Peyer's patch (tissue), 4 donors: ENCODE data around the gene TRIM47. TPM values are rescaled to one million over a fixed set of nuclear protein-coding genes. Genes with fewer than 3 reads are reported as not detected.

Source experiments
- DNase-seq, 3 donors: peaks; one replicate each; pipeline ENCODE4 v3.0.0-alpha.2; 2017 to 2019
- H3K27ac ChIP-seq, 4 donors: fragments of 200-600 bp; sonication (generic); one replicate each; pipeline ENCODE4 v1.5.1; 2016 to 2019
- H3K27me3 ChIP-seq, 2 donors: fragments of 200-600 bp; sonication (generic); one replicate each; pipeline ENCODE4 v1.5.1; 2019
- H3K36me3 ChIP-seq, 3 donors: fragments of 200-600 bp; sonication (generic); one replicate each; pipeline ENCODE4 v1.5.1; 2016 to 2019
- H3K4me1 ChIP-seq, 4 donors: fragments of 200-600 bp; sonication (generic); one replicate each; pipeline ENCODE4 v1.5.1; 2016 to 2019
- H3K4me3 ChIP-seq, 4 donors: fragments of 200-600 bp; sonication (generic); 1 replicate in 3 of 4; 2 replicates in 1 of 4; pipeline ENCODE4 v1.5.1; 2016 to 2019; ENCODE audit warnings: mild to moderate bottlenecking in 1 of 4
- H3K9me3 ChIP-seq, 4 donors: fragments of 200-600 bp; sonication (generic); one replicate each; pipeline ENCODE4 v1.5.1; 2016 to 2019; ENCODE audit warnings: mild to moderate bottlenecking in 1 of 4
- POLR2A ChIP-seq, 2 donors: fragments of 450-650 bp; IDR thresholded peaks; one replicate each; pipeline ENCODE4 v1.5.1; 2017; ENCODE audit warnings: antibody characterized with exemption in 2 of 2, mild to moderate bottlenecking in 2 of 2, moderate library complexity in 2 of 2
- total RNA-seq, 4 donors: library from RNA; depleted of rRNA; stranded (reverse); fragments of >200 nt; gene quantifications; one replicate each; pipeline ENCODE4 v1.1.0, GENCODE V29; 2016
- TF ChIP-seq, protein P1 (sequence below), 6 experiments: fragments of 450-650 bp in 4 of 6; fragments of 200-600 bp in 2 of 6; sonication (generic) in 1 of 6; IDR thresholded peaks; one replicate each; pipeline ENCODE4 v1.5.1; 2017 to 2019; ENCODE audit warnings: antibody characterized with exemption in 6 of 6, mild to moderate bottlenecking in 3 of 6, moderate library complexity in 1 of 6

Gene TRIM47
- total RNA-seq, 4 donors from 2014 or later = 16.5 to 61.4 (median 45.7) TPM

DNA sequence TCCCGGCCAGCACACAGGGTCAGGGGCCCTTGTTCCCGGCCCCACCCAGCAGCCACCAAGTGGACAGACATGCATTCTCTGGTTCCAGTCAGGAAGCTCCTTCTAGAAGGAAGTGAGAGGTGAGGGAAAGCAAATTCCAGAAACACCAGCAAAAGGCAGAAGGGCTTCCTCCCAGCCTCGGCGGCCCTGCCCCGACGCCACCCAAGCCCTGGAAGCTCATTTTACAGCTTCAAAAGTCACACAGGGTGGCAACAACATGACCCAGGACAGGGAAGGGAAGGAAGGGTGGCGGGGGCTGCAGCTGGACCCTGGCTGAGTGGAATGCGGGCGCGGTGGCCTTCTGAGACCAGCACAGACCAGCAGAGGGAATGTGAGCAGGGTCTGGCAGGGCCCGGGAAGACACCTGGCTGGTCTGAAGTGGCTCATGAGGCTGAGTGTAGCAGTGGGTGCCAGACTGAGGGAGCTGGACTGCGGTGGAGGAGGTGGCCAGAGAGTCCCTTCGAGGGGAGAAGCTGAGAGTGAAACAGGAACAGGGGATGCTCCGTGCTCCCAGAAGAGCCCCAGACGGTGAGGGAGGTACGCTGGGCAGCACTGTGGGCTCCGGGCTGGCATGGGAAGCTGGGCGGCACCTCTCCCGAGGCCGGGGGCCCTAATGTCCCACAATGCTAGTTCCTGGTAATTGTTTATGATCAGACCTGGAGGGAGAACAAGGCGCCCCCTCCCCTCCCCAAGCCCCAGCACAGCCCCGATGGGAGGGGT is 32.3 kb downstream of the TRIM47 start:
- peak overlapping the region; percentile 81 to 93 (median 88) for H3K27ac ChIP-seq
- H3K4me3 ChIP-seq = no peak overlapping the region
- H3K4me1 ChIP-seq = peaks cover 2 to 57% (median 18%) of the 10 kb centered on the region in 4 donors
- TF ChIP-seq POLR2A (IDR thresholded peaks at IDR 0.05) = no peak
- TF ChIP-seq, protein P1, sequence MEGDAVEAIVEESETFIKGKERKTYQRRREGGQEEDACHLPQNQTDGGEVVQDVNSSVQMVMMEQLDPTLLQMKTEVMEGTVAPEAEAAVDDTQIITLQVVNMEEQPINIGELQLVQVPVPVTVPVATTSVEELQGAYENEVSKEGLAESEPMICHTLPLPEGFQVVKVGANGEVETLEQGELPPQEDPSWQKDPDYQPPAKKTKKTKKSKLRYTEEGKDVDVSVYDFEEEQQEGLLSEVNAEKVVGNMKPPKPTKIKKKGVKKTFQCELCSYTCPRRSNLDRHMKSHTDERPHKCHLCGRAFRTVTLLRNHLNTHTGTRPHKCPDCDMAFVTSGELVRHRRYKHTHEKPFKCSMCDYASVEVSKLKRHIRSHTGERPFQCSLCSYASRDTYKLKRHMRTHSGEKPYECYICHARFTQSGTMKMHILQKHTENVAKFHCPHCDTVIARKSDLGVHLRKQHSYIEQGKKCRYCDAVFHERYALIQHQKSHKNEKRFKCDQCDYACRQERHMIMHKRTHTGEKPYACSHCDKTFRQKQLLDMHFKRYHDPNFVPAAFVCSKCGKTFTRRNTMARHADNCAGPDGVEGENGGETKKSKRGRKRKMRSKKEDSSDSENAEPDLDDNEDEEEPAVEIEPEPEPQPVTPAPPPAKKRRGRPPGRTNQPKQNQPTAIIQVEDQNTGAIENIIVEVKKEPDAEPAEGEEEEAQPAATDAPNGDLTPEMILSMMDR (IDR thresholded peaks at IDR 0.05) = no peak
- no peaks in the 10 kb centered on the region for H3K27me3 ChIP-seq
- peak in 1 of 3 donors; percentile 42 for DNase-seq
- H3K36me3 ChIP-seq = peaks cover 0 to 54% (median 0%) of the 10 kb centered on the region in 3 donors
- no peaks in the 10 kb centered on the region for H3K9me3 ChIP-seq

DNA sequence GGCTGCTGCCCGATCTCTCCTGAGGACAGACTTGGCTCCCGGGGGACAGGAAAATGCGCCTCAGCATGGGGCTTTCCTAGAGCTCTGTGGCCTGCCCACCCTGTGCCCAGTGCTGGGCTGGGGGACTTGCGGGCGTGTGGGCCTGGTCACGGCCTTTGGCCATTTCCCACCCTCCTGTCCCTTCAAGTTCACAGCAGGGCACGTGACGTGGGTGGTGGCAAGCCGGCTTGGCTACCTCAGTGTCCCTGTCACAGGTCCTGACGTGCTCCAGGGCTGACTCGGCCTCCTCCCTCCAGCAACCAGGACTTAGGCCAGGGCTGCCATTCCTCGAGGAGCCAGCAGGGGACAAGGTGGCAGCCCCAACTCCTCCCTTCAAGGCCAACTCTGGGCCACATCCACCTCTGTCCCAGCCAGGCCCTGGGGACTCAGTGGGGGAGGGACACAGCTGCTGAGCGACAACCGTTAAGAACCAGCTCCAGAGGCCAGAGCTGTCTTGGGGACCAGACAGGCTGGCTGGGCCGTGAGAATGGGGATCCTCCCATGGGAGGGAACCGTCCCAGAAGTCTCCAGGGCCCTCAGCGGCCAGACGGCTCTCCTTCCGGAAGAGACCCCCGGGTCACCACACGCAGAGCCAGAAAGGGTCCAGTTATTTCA is 33.2 kb downstream of the TRIM47 start:
- Histone ChIP-seq H3K27me3 (no peaks in the 10 kb centered on the region), H3K36me3 (peaks cover 0 to 50% (median 0%) of the 10 kb centered on the region in 3 donors), H3K4me3 (peak overlapping the region; percentile 12 to 52 (median 45)), H3K4me1 (peaks cover 2 to 57% (median 18%) of the 10 kb centered on the region in 4 donors), H3K27ac (peak overlapping the region; percentile 81 to 93 (median 88)), H3K9me3 (no peaks in the 10 kb centered on the region)
- DNase-seq = peak; percentile 81 to 93 (median 91)
- TF ChIP-seq, protein P1 (IDR thresholded peaks at IDR 0.05) = peak; percentile 78 to 95 (median 89)
- TF ChIP-seq POLR2A (IDR thresholded peaks at IDR 0.05) = no peak

DNA sequence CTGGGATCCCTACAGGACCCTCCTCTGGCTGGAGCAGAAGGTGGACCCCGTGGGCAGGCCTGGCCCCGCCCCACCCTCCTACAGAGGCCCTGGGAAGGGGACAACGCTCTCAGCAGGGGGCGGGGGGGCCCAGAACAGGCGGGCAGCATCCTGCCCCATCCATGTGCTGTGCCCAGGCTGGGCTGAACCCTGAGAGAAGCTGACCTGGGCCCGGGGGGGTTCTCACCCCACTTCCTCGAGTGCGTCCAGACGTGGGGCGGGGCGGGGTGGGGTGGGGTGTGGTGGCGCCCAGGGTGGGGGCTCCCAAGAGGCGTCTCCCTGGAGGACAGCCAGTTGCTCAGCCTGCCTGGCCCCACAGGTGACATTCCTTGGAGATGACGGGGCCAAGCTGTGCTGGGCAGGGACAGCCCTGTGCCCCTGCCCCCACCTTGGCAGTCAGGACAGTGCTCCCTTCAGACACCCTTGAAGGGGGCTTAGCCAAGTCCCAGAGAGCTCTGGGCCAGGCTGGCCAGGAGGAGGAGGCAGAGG is 33.8 kb downstream of the TRIM47 start:
- H3K4me1 ChIP-seq = peaks cover 2 to 54% (median 18%) of the 10 kb centered on the region in 4 donors
- TF ChIP-seq, protein P1 (IDR thresholded peaks at IDR 0.05) = no peak
- TF ChIP-seq POLR2A (IDR thresholded peaks at IDR 0.05) = no peak
- peaks cover 0 to 48% (median 0%) of the 10 kb centered on the region in 3 donors for H3K36me3 ChIP-seq
- peak overlapping the region; percentile 44 to 52 (median 48) for H3K4me3 ChIP-seq
- H3K9me3 ChIP-seq = no peaks in the 10 kb centered on the region
- peak; percentile 54 to 89 (median 86) for DNase-seq
- H3K27me3 ChIP-seq = no peaks in the 10 kb centered on the region
- H3K27ac ChIP-seq = peak overlapping the region; percentile 81 to 93 (median 88)

DNA sequence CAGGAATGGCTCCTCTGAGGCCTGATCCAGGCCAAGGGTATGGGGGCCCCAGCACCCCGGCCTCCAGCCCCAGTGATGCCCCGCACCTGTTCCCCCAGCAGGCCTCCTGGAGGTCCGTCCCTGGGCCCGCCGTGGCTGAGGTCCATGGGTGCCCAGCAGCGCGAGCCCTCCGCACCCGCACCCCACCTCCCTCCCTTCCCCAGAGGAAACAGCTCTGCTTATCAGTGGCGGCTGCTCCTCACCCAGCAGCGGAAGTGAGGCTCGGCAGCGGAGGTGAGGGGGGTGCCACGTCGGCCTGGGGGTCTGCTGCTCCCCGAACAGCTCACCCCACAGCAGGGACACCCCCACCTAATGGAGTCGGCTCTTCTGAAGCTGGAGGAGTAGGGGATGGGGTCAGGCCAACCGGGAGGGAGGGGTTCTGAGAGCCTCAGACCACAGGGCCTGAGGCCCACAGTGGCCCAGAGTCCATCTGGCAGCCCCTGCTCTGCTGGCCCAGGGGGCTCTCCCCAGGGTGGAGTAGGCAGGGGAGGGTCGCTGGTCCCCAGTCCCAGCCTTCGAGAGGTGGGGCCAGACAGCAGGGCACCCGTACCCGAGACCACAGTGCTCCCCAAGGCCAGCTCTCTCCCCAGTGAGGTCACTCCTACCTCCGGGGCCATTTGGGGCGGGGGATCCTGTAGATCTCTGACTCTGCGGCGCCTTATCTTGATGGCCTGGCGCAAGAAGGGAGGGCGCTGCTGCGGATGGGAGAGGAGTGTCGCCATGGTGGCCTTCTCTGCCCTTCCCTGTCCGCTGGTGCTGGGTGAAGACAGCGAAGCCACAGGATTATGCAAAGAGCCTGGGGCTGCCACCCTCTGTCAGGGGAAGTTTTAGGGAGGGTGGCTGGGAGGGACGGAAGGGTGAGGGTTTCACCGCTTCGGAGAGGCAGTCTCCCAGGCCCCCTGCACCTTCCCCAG is 34.5 kb downstream of the TRIM47 start, which contains the start of gene UNC13D:
Gene UNC13D, minus strand, starts transcription at position 828 of the 953 bp plus-strand sequence. Its CDS starts 67 bp downstream, at position 761.
- no peaks in the 10 kb centered on the region for H3K9me3 ChIP-seq
- H3K4me3 ChIP-seq = peak within 1 kb of the TSS; percentile 44 to 52 (median 48)
- TF ChIP-seq, protein P1 (IDR thresholded peaks at IDR 0.05) = no peak
- peak in 1 of 2 donors; percentile 21 for TF ChIP-seq POLR2A (IDR thresholded peaks at IDR 0.05)
- H3K27me3 ChIP-seq = no peaks in the 10 kb centered on the region
- H3K27ac ChIP-seq = peak within 1 kb of the TSS; percentile 81 to 93 (median 88)
- peak in 2 of 3 donors; percentile 81 to 85 for DNase-seq
- peaks cover 0 to 43% (median 0%) of the 10 kb centered on the region in 3 donors for H3K36me3 ChIP-seq
- peaks cover 2 to 46% (median 18%) of the 10 kb centered on the region in 4 donors for H3K4me1 ChIP-seq
